GM19099 (cell line): Measurements from ENCODE around the gene NPPB.

Experiments
- POLR2A ChIP-seq: IDR thresholded peaks from 3 replicates; pipeline ENCODE4 v1.6.1; 2011; ENCODE audit warnings: low read depth; ENCODE audit not compliant: insufficient read length; ENCODE audit errors: extremely low read depth

NPPB gene

GRCh38 chr1:11845641-11846335, 13.0 kb downstream of the NPPB start:
- no peak for TF ChIP-seq POLR2A

- no peak for TF ChIP-seq POLR2A
These were observed 16.3 kb downstream of the NPPB start for GRCh38 chr1:11842154-11843041.

GRCh38 chr1:11841245-11842153, 17.2 kb downstream of the NPPB start:
- TF ChIP-seq POLR2A: no peak

GRCh38 chr1:11839727-11840705, 18.7 kb downstream of the NPPB start:
- TF ChIP-seq POLR2A: no peak

GRCh38 chr1:11838349-11839272, 20.1 kb downstream of the NPPB start:
- TF ChIP-seq POLR2A: no peak

- no peak for TF ChIP-seq POLR2A
These were observed 20.9 kb downstream of the NPPB start for GRCh38 chr1:11837767-11838348.

- no peak for TF ChIP-seq POLR2A
These were observed 21.6 kb downstream of the NPPB start for GRCh38 chr1:11836955-11837766.

GRCh38 chr1:11835441-11836225, 23.1 kb downstream of the NPPB start:
- no peak for TF ChIP-seq POLR2A

- TF ChIP-seq POLR2A: no peak
These were observed 24.8 kb downstream of the NPPB start for GRCh38 chr1:11833900-11834299.

- no peak for TF ChIP-seq POLR2A
These were observed 25.2 kb downstream of the NPPB start for GRCh38 chr1:11833497-11833896.

GRCh38 chr1:11831945-11832725, 26.6 kb downstream of the NPPB start:
- TF ChIP-seq POLR2A: no peak

- TF ChIP-seq POLR2A: no peak
These were observed 30.2 kb downstream of the NPPB start for GRCh38 chr1:11828511-11828910.
